SU-DHL-6 (cell line): Measurements from ENCODE around the gene NINL.

Source experiments
- H2AFZ ChIP-seq: fragments of 200-600 bp; sonication (generic); 2 replicates; pipeline ENCODE4 v1.6.1; 2014; ENCODE audit warnings: low read depth, mild to moderate bottlenecking, moderate library complexity, mixed read lengths, antibody characterized with exemption, low read length; ENCODE audit not compliant: severe bottlenecking
- H3F3A ChIP-seq: fragments of 200-600 bp; shearing (Covaris generic); 2 replicates; pipeline ENCODE4 v1.6.0; 2016; ENCODE audit warnings: antibody characterized with exemption, mild to moderate bottlenecking; ENCODE audit not compliant: insufficient read depth
- H3K27ac ChIP-seq: fragments of 200-600 bp; sonication (generic); 2 replicates; pipeline ENCODE4 v1.5.1; 2016; ENCODE audit warnings: low read depth, mild to moderate bottlenecking, low read length, moderate library complexity, mixed read lengths
- H3K27me3 ChIP-seq: fragments of 200-600 bp; sonication (generic), shearing (Covaris generic); 2 replicates; pipeline ENCODE4 v1.6.0; 2014; ENCODE audit warnings: mild to moderate bottlenecking, low read length
- H3K36me3 ChIP-seq: fragments of 200-600 bp; sonication (generic); 2 replicates; pipeline ENCODE4 v1.6.1; 2014; ENCODE audit warnings: mild to moderate bottlenecking, low read length, mixed read lengths
- H3K4me2 ChIP-seq: fragments of 300-600, 200-600 bp; shearing (Covaris generic), sonication (generic); 2 replicates; pipeline ENCODE4 v1.6.0; 2014; ENCODE audit warnings: low read length, low read depth, mild to moderate bottlenecking; ENCODE audit not compliant: poor library complexity, severe bottlenecking
- H3K4me3 ChIP-seq: fragments of 200-600 bp; sonication (generic); 2 replicates; pipeline ENCODE4 v1.5.1; 2014; ENCODE audit warnings: antibody characterized with exemption, low read length, mild to moderate bottlenecking, mixed read lengths; ENCODE audit not compliant: insufficient read depth, poor library complexity, severe bottlenecking
- H3K79me2 ChIP-seq: fragments of 200-600 bp; sonication (generic); 2 replicates; pipeline ENCODE4 v1.6.1; 2014; ENCODE audit warnings: mild to moderate bottlenecking, low read length, moderate library complexity; ENCODE audit not compliant: insufficient read depth
- H3K9ac ChIP-seq: fragments of 200-600 bp; sonication (generic); 2 replicates; pipeline ENCODE4 v1.7.0; 2014; ENCODE audit warnings: mild to moderate bottlenecking, low read length
- H3K9me2 ChIP-seq: fragments of 200-600 bp; sonication (generic); replicated peaks from 2 replicates; pipeline ENCODE4 v1.6.1; 2014; ENCODE audit warnings: low read length; ENCODE audit not compliant: insufficient read depth
- H3K9me3 ChIP-seq: fragments of 200-600 bp; sonication (generic); 2 replicates; pipeline ENCODE4 v1.6.1; 2014; ENCODE audit warnings: low read length, mixed read lengths; ENCODE audit not compliant: insufficient read depth
- H4K20me1 ChIP-seq: fragments of 200-600 bp; sonication (generic); 2 replicates; pipeline ENCODE4 v1.6.1; 2014; ENCODE audit warnings: low read depth, mild to moderate bottlenecking, antibody characterized with exemption, low read length, moderate library complexity, mixed read lengths
- CTCF ChIP-seq: fragments of 200-600 bp; sonication (generic); IDR thresholded peaks from one replicate; pipeline ENCODE4 v1.5.1; 2017; ENCODE audit warnings: antibody characterized with exemption, mild to moderate bottlenecking, low read length, moderate library complexity; ENCODE audit not compliant: insufficient read depth, poor library complexity, severe bottlenecking
- EZH2phosphoT487 ChIP-seq: fragments of 200-600 bp; sonication (generic), shearing (Covaris generic); conservative IDR thresholded peaks from 2 replicates; pipeline ENCODE4 v1.6.1; 2018; ENCODE audit warnings: mild to moderate bottlenecking, antibody characterized with exemption, low read length, moderate library complexity, mixed read lengths

The NINL gene

DNA sequence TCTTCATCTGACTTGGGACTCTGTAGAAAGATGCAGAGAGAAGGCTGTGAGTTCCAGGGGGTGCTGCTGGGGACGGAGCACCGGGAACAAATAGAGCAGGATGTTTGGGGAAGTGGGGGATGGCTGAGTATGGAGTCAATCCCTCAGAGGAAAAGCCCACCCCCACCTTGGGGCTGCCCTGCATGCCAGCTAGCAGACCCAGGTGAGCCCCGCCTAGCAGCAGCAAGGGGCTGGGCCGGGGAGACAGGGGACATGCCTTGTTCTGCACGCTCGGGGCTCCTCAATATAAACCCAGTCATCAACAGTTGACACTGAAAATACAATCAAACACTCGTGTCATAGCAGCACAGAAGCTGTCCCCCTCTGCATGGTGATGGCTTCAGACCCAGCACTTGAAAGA lies 74.6 kb downstream of the NINL start:
- no peaks in the 10 kb centered on the region for H3K36me3 ChIP-seq
- H3K9me2 ChIP-seq, result no peaks in the 10 kb centered on the region
- no peak overlapping the region for H3K4me2 ChIP-seq
- H3K9me3 ChIP-seq, result peaks cover 17% of the 10 kb centered on the region; the same call in 1 of the 2 replicates
- no peaks in the 10 kb centered on the region for H4K20me1 ChIP-seq
- no peak overlapping the region for H3K9ac ChIP-seq
- H3K27me3 ChIP-seq, result no peaks in the 10 kb centered on the region
- H3K79me2 ChIP-seq, result no peaks in the 10 kb centered on the region
- H3F3A ChIP-seq, result no peaks in the 10 kb centered on the region
- H3K4me3 ChIP-seq, result no peak overlapping the region
- H2AFZ ChIP-seq, result no peak overlapping the region
- no peak overlapping the region for H3K27ac ChIP-seq
- TF ChIP-seq EZH2phosphoT487, result no peak
- TF ChIP-seq CTCF, result no peak

DNA sequence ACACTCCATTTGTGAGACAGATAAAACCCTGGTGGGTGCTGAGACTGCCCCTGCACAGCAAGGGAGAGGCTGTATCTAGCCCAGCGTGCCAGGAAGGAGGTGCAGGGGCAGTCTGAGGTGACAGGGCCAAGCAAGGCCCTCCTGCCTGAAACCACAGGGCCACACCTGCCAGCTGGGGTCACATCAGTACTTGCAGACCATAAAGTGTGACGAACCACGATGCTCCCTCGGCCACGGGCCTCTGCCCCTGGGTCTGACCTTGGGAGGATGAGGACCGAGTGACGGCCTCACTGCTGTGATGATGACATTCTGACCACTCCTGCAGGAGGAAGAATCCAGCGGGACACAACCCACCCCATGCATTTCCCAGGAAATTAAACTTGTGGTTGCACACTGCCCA lies 75.1 kb downstream of the NINL start:
- no peak overlapping the region for H3K9ac ChIP-seq
- H4K20me1 ChIP-seq, result no peaks in the 10 kb centered on the region
- no peak overlapping the region for H3K27ac ChIP-seq
- no peaks in the 10 kb centered on the region for H3K36me3 ChIP-seq
- H3K4me2 ChIP-seq, result no peak overlapping the region
- H2AFZ ChIP-seq, result no peak overlapping the region
- TF ChIP-seq CTCF (no peak), EZH2phosphoT487 (no peak)
- H3K27me3 ChIP-seq, result no peaks in the 10 kb centered on the region
- no peaks in the 10 kb centered on the region for H3K9me2 ChIP-seq
- H3F3A ChIP-seq, result no peaks in the 10 kb centered on the region
- H3K4me3 ChIP-seq, result no peak overlapping the region
- peaks cover 14% of the 10 kb centered on the region; the same call in 1 of the 2 replicates for H3K9me3 ChIP-seq
- no peaks in the 10 kb centered on the region for H3K79me2 ChIP-seq

DNA sequence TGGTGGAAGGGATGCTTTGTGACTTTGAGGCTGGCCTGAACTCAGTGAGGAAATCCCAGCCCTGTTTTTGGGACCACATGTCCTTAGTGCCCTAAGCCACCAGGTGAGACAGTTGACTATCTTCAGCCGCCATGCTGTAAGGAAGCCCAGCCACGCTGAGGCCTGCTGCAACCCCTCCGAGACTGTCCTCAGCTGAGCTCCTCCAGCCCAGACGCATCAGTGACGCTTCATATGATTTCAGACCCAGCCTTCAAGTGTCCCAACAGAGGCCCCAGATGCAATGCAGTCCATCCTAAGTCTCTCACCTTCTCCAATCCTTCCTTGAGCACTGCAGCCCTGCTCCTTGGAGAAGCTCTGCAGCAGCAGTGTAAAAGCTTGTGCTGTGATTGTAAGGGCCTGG lies 76.2 kb downstream of the NINL start:
- no peaks in the 10 kb centered on the region for H3K36me3 ChIP-seq
- H2AFZ ChIP-seq, result no peak overlapping the region
- no peak overlapping the region for H3K4me3 ChIP-seq
- H3K79me2 ChIP-seq, result no peaks in the 10 kb centered on the region
- H3K9me2 ChIP-seq, result no peaks in the 10 kb centered on the region
- no peak overlapping the region for H3K9ac ChIP-seq
- no peak overlapping the region for H3K27ac ChIP-seq
- peaks cover 4% of the 10 kb centered on the region; the same call in 1 of the 2 replicates for H3K9me3 ChIP-seq
- no peak overlapping the region for H3K4me2 ChIP-seq
- H3F3A ChIP-seq, result no peaks in the 10 kb centered on the region
- TF ChIP-seq EZH2phosphoT487 (no peak), CTCF (no peak)
- H4K20me1 ChIP-seq, result no peaks in the 10 kb centered on the region
- H3K27me3 ChIP-seq, result no peaks in the 10 kb centered on the region
